OCI-LY1 (cell line): ENCODE data around the gene AADACL4.

Experiments
- H2AFZ ChIP-seq: fragments of 200-600 bp; sonication (generic), shearing (Covaris generic); 2 replicates; pipeline ENCODE4 v1.6.0; 2014; ENCODE audit warnings: antibody characterized with exemption, mild to moderate bottlenecking, low read length
- H3F3A ChIP-seq: fragments of 200-600 bp; sonication (generic), shearing (Covaris generic); 2 replicates; pipeline ENCODE4 v1.6.0; 2014; ENCODE audit warnings: mild to moderate bottlenecking, antibody characterized with exemption, low read length, moderate library complexity; ENCODE audit not compliant: insufficient read depth
- H3K27ac ChIP-seq: fragments of 200-600 bp; sonication (generic); 2 replicates; pipeline ENCODE4 v1.5.1; 2014; ENCODE audit warnings: low read length, mixed run types, mild to moderate bottlenecking, low read depth; ENCODE audit not compliant: poor library complexity, severe bottlenecking
- H3K27me3 ChIP-seq: fragments of 200-600 bp; sonication (generic); 2 replicates; pipeline ENCODE4 v1.6.0; 2014; ENCODE audit warnings: antibody characterized with exemption, mild to moderate bottlenecking, low read length, moderate library complexity; ENCODE audit not compliant: insufficient read depth
- H3K36me3 ChIP-seq: fragments of 200-600 bp; sonication (generic); 2 replicates; pipeline ENCODE4 v1.6.1; 2014; ENCODE audit warnings: mild to moderate bottlenecking, antibody characterized with exemption, low read length, moderate library complexity, mixed read lengths; ENCODE audit not compliant: insufficient read depth
- H3K4me1 ChIP-seq: fragments of 200-600 bp; sonication (generic); 2 replicates; pipeline ENCODE4 v1.5.1; 2014; ENCODE audit warnings: mild to moderate bottlenecking, low read length, moderate library complexity; ENCODE audit not compliant: insufficient read depth, severe bottlenecking
- H3K4me2 ChIP-seq: fragments of 200-600 bp; sonication (generic), shearing (Covaris generic); 2 replicates; pipeline ENCODE4 v1.6.1; 2014; ENCODE audit warnings: low read length
- H3K4me3 ChIP-seq: fragments of 200-600 bp; sonication (generic); 2 replicates; pipeline ENCODE4 v1.5.1; 2014; ENCODE audit warnings: low read length, low read depth, mild to moderate bottlenecking, mixed read lengths; ENCODE audit not compliant: poor library complexity, severe bottlenecking
- H3K79me2 ChIP-seq: fragments of 200-600 bp; shearing (Covaris generic); 2 replicates; pipeline ENCODE4 v1.6.1; 2016; ENCODE audit warnings: mixed run types, low read length, mixed read lengths; ENCODE audit not compliant: insufficient read depth
- H3K9ac ChIP-seq: fragments of 200-600 bp; sonication (generic), shearing (Covaris generic); 2 replicates; pipeline ENCODE4 v1.6.1; 2014; ENCODE audit warnings: mild to moderate bottlenecking, low read length, mixed read lengths
- H3K9me2 ChIP-seq: fragments of 200-600 bp; sonication (generic), shearing (Covaris generic); 2 replicates; pipeline ENCODE4 v1.6.1; 2014; ENCODE audit warnings: low read depth, mild to moderate bottlenecking, low read length, mixed read lengths
- H3K9me3 ChIP-seq: fragments of 200-600 bp; shearing (Covaris generic); 2 replicates; pipeline ENCODE4 v1.6.1; 2014; ENCODE audit warnings: low read length, mixed read lengths
- H4K20me1 ChIP-seq: fragments of 200-600 bp; sonication (generic), shearing (Covaris generic); 2 replicates; pipeline ENCODE4 v1.6.0; 2016; ENCODE audit warnings: mild to moderate bottlenecking, low read length; ENCODE audit not compliant: insufficient read depth
- CTCF ChIP-seq: fragments of 200-600 bp; sonication (generic), shearing (Covaris generic); IDR thresholded peaks from 2 replicates; pipeline ENCODE4 v1.5.1; 2017; ENCODE audit warnings: mild to moderate bottlenecking, antibody characterized with exemption, low read length, moderate library complexity, mixed read lengths
- EZH2 ChIP-seq: fragments of 200-600 bp; sonication (generic), shearing (Covaris generic); IDR thresholded peaks from 2 replicates; pipeline ENCODE4 v1.8.0; 2017; ENCODE audit warnings: borderline replicate concordance, mixed run types, mild to moderate bottlenecking, antibody characterized with exemption, low read length, moderate library complexity, mixed read lengths

AADACL4 gene

DNA sequence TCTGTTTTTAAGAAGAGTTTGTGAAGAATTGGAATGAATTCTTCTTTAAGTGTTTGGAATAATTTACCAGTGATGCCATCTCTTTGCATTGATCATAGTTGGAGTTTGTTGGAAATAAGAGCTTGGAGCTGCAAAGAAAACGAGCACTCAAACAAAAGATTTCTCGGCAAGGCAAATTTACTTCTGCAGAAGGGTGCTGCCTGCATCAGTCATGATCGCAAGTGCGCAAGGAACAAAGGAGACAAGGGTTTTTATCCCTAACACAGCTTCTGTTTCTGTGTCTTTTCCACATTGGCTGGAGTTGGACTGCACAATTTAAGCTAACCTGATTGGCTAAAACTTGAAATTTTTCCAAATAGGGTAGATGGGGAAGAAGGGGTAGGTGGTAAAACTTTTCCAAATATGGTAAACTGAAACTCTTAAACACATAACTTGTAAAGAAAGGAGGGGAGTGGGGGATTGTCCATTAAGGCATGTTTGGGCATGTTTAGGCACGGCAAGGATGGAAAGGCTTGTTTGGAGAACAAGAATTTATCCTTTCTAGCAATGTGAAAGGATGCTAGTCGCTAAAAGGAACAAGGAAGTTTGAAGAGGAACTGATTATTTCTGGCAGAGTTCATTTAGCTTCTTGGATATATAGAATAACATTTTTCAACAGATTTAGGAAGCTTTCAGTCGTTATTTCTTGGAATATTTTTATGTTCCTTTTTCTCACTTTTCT, 3.5 kb upstream of the AADACL4 start:
- Histone ChIP-seq H2AFZ (no peak overlapping the region), H3K27me3 (no peaks in the 10 kb centered on the region), H4K20me1 (no peaks in the 10 kb centered on the region), H3K9me3 (peaks cover 10% of the 10 kb centered on the region), H3K79me2 (no peaks in the 10 kb centered on the region), H3K4me2 (no peak overlapping the region), H3F3A (no peaks in the 10 kb centered on the region), H3K27ac (no peak overlapping the region), H3K4me3 (no peak overlapping the region), H3K9ac (no peak overlapping the region), H3K9me2 (no peaks in the 10 kb centered on the region), H3K36me3 (no peaks in the 10 kb centered on the region), H3K4me1 (no peaks in the 10 kb centered on the region)
- no peak for TF ChIP-seq EZH2
- TF ChIP-seq CTCF = no peak

GRCh38 chr1:12640958-12641272, 3.0 kb upstream of the AADACL4 start:
- Histone ChIP-seq H3K4me3 (no peak overlapping the region), H3K4me2 (no peak overlapping the region), H3K79me2 (no peaks in the 10 kb centered on the region), H3K9ac (no peak overlapping the region), H3K9me2 (no peaks in the 10 kb centered on the region), H3K9me3 (peaks cover 10% of the 10 kb centered on the region), H3K27me3 (no peaks in the 10 kb centered on the region), H2AFZ (no peak overlapping the region), H3K36me3 (no peaks in the 10 kb centered on the region), H3F3A (no peaks in the 10 kb centered on the region), H3K4me1 (no peaks in the 10 kb centered on the region), H3K27ac (no peak overlapping the region), H4K20me1 (no peaks in the 10 kb centered on the region)
- TF ChIP-seq CTCF (no peak), EZH2 (no peak)

DNA sequence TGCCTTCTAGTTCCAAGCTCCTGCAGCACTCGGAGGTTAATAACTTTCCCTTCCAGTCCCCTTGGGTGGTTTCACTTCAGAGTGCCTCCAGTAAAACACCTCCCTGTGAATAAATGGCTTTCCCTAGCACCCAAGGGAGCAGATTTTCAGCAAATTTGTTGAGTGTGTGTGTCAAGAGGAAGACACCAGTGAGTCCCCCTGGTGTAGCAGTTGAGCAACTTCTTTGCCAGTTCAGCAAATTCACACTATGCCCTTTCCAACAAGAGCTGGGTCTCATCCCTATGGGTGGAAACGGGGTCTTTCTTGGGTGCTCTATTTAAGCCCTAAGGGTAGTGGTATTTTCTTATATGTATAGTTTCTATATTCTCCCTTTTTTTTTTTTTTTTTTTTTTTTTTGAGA, 806 bp upstream of the AADACL4 start:
- H3K27me3 ChIP-seq = no peaks in the 10 kb centered on the region
- no peak overlapping the region for H3K4me2 ChIP-seq
- TF ChIP-seq CTCF (no peak), EZH2 (no peak)
- H3F3A ChIP-seq = no peaks in the 10 kb centered on the region
- H3K9me3 ChIP-seq = peaks cover 10% of the 10 kb centered on the region
- no peak overlapping the region for H2AFZ ChIP-seq
- no peaks in the 10 kb centered on the region for H3K4me1 ChIP-seq
- H3K79me2 ChIP-seq = no peaks in the 10 kb centered on the region
- no peak overlapping the region for H3K4me3 ChIP-seq
- H3K9me2 ChIP-seq = no peaks in the 10 kb centered on the region
- H3K9ac ChIP-seq = no peak overlapping the region
- H3K27ac ChIP-seq = no peak overlapping the region
- no peaks in the 10 kb centered on the region for H4K20me1 ChIP-seq
- H3K36me3 ChIP-seq = no peaks in the 10 kb centered on the region
